MM.1S (cell line): ENCODE data around the gene TUBB6.
A peak's percentile ranks its signal among the peaks of the same experiment; 100 is the strongest.

Experiments used
- EZH2 ChIP-seq: fragments of 300-600 bp; sonication (generic); optimal IDR thresholded peaks from 2 replicates; pipeline ENCODE3; 2017; ENCODE audit warnings: low read depth, mild to moderate bottlenecking, antibody characterized with exemption, low read length, mixed read lengths
- EZH2phosphoT487 ChIP-seq: fragments of 300-600 bp; sonication (generic); IDR thresholded peaks from 2 replicates; pipeline ENCODE4 v1.6.1; 2018; ENCODE audit warnings: antibody characterized with exemption, low read length
- TF ChIP-seq, protein P1 (sequence below): fragments of 300-600 bp; sonication (generic); IDR thresholded peaks from 2 replicates; pipeline ENCODE4 v1.5.1; 2016; ENCODE audit warnings: antibody characterized with exemption, low read length, mixed read lengths

DNA sequence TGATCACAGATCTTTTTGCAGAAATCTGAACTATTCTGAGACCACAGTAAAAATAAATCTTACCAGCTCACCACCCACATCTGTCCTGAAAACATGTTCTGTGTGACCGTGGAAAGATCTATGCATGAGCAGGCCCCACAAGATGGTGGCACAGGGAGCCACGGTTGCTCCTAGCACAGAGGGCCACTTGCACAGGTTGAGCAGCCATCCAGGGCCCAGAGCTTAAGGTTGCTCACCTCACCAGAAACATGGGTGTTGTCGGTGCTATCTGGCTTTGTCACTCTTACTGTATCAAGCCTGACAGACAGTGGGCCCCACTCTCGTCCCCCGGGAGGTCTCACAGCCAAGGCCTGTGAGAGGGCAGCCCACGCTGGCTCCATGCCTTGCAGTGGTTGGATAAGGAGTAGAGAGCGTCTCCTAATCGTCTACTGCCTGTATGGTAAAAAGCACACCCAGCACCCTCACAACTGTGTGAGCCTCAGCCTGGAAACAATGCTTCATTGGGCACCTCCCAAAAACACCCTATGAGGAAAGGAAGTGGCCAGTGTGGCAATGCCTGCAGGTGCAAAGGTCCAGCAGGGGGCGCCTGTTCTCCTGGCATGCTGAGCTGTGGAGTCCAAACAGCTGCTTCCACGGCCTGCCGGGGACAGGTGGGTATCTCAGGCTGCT, 19.6 kb downstream of the TUBB6 start:
- TF ChIP-seq, protein P1, sequence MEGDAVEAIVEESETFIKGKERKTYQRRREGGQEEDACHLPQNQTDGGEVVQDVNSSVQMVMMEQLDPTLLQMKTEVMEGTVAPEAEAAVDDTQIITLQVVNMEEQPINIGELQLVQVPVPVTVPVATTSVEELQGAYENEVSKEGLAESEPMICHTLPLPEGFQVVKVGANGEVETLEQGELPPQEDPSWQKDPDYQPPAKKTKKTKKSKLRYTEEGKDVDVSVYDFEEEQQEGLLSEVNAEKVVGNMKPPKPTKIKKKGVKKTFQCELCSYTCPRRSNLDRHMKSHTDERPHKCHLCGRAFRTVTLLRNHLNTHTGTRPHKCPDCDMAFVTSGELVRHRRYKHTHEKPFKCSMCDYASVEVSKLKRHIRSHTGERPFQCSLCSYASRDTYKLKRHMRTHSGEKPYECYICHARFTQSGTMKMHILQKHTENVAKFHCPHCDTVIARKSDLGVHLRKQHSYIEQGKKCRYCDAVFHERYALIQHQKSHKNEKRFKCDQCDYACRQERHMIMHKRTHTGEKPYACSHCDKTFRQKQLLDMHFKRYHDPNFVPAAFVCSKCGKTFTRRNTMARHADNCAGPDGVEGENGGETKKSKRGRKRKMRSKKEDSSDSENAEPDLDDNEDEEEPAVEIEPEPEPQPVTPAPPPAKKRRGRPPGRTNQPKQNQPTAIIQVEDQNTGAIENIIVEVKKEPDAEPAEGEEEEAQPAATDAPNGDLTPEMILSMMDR, result peak; percentile 81
- TF ChIP-seq EZH2phosphoT487, result no peak
- TF ChIP-seq EZH2, result no peak
